ENCODE measurements around the gene CCR5AS.

Gene CCR5AS

DNA sequence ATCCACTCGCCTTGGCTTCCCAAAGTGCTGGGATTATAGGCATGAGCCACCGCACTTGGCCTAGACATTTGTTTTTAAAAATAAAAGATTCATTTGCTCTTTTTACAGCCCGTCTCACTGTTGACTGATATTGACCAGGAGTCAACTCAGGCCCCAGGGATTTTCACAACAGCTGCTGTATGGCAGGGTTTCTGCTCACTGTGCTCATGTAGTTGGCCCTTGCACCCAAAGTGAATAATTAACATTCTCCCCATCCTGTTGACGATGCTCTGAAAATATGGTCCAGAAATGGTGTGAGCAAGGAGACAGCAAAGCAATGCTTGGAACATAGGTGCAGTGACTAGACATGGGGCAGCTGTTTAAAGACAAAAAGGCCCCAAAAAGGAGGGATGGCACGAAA, 39.1 kb downstream of the CCR5AS start:
- Histone ChIP-seq H3K4me3 (no peak overlapping the region), H3K36me3 (no peaks in the 10 kb centered on the region), H3K27ac (no peak overlapping the region), H3K9me3 (no peaks in the 10 kb centered on the region), H3K27me3 (peaks cover 52% of the 10 kb centered on the region), H3K4me1 (no peaks in the 10 kb centered on the region)
- ATAC-seq, result no peak
- TF ChIP-seq POLR2A (IDR thresholded peaks at IDR 0.05) (no peak), EP300 (IDR thresholded peaks at IDR 0.05) (no peak), POLR2AphosphoS5 (IDR thresholded peaks at IDR 0.05) (no peak)
- TF ChIP-seq, protein P1, sequence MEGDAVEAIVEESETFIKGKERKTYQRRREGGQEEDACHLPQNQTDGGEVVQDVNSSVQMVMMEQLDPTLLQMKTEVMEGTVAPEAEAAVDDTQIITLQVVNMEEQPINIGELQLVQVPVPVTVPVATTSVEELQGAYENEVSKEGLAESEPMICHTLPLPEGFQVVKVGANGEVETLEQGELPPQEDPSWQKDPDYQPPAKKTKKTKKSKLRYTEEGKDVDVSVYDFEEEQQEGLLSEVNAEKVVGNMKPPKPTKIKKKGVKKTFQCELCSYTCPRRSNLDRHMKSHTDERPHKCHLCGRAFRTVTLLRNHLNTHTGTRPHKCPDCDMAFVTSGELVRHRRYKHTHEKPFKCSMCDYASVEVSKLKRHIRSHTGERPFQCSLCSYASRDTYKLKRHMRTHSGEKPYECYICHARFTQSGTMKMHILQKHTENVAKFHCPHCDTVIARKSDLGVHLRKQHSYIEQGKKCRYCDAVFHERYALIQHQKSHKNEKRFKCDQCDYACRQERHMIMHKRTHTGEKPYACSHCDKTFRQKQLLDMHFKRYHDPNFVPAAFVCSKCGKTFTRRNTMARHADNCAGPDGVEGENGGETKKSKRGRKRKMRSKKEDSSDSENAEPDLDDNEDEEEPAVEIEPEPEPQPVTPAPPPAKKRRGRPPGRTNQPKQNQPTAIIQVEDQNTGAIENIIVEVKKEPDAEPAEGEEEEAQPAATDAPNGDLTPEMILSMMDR (IDR thresholded peaks at IDR 0.05), result no peak
- 67 to 100% methylated on average over 1 to 5 of the region's 5 CpGs for WGBS, 2 donors (ENCODE audit: low coverage in 1 of 2)

DNA sequence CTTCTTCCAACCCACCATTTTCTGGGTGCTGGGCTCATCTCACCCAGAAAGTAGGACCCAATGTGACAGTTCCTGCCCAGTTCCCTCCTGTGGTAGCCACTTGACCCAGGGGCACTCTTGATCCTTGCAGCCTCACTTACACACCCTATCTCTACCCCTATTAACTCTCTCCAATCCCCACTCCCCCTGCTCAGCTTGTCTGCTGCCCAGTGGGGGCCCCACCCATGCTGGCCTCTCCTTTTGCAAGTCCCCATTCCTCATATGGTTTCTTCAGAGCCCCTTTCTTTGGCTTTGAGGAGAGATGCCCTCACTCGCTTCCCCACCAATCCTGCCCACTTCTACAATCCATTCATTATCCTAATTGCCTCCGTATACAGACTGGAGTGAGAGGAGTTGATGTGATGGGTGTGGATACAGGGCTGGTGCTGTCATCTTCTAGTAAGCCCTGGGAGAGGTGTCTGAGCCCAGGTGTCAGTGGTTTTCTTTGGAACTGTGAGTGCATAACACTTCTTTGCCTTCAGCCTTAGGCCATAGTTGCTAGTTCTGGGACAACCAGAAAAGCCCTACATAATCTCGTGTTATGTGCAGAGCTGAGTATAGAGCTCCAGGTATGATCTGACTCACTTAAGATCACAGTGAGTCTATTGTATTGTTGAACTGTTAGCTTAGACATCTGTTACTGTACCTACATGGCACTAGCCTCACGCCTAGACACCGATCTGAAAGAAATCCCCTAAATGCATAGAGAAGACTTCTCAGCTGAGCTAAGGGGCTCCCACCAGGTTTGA, 40.9 kb downstream of the CCR5AS start:
- Histone ChIP-seq H3K4me3 (no peak overlapping the region), H3K27ac (no peak overlapping the region), H3K9me3 (no peaks in the 10 kb centered on the region), H3K4me1 (no peaks in the 10 kb centered on the region), H3K36me3 (no peaks in the 10 kb centered on the region), H3K27me3 (peaks cover 41% of the 10 kb centered on the region)
- ATAC-seq, result no peak
- 87 to 100% methylated on average over 1 to 3 of the region's 5 CpGs for WGBS, 2 donors (ENCODE audit: low coverage in 1 of 2)
- TF ChIP-seq EP300 (IDR thresholded peaks at IDR 0.05) (no peak), POLR2AphosphoS5 (IDR thresholded peaks at IDR 0.05) (no peak), POLR2A (IDR thresholded peaks at IDR 0.05) (no peak)
- TF ChIP-seq, protein P1 (IDR thresholded peaks at IDR 0.05), result no peak

DNA sequence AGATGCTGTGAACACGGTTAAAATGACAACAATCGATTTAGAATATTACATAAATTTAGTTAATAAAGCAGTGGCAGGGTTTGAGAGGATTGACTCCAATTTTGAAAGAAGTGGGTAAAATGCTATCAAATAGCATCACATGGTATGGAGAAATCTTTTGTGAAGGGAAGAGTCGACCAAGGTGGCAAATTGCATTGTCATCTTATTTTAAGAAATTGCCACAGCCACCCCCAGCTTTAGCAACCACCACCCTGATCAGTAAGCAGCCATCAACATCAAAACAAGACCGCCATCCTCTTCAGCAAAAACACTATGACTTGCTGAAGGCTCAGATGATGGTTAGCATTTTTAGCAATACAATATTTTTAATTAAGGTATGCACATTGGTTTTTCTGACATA, 41.8 kb downstream of the CCR5AS start:
- Histone ChIP-seq H3K4me3 (no peak overlapping the region), H3K27ac (no peak overlapping the region), H3K27me3 (peaks cover 41% of the 10 kb centered on the region), H3K9me3 (no peaks in the 10 kb centered on the region), H3K36me3 (no peaks in the 10 kb centered on the region), H3K4me1 (peaks cover 0 to 3% (median 0%) of the 10 kb centered on the region in 3 donors)
- whole genome bisulfite sequencing, 2 donors (ENCODE audit: low coverage in 1 of 2), result 84 to 94% methylated on average over 3 to 4 of the region's 4 CpGs
- no peak for ATAC-seq
- TF ChIP-seq EP300 (IDR thresholded peaks at IDR 0.05), result no peak
- no peak for TF ChIP-seq POLR2AphosphoS5 (IDR thresholded peaks at IDR 0.05)
- no peak for TF ChIP-seq POLR2A (IDR thresholded peaks at IDR 0.05)
- TF ChIP-seq, protein P1 (IDR thresholded peaks at IDR 0.05), result no peak

DNA sequence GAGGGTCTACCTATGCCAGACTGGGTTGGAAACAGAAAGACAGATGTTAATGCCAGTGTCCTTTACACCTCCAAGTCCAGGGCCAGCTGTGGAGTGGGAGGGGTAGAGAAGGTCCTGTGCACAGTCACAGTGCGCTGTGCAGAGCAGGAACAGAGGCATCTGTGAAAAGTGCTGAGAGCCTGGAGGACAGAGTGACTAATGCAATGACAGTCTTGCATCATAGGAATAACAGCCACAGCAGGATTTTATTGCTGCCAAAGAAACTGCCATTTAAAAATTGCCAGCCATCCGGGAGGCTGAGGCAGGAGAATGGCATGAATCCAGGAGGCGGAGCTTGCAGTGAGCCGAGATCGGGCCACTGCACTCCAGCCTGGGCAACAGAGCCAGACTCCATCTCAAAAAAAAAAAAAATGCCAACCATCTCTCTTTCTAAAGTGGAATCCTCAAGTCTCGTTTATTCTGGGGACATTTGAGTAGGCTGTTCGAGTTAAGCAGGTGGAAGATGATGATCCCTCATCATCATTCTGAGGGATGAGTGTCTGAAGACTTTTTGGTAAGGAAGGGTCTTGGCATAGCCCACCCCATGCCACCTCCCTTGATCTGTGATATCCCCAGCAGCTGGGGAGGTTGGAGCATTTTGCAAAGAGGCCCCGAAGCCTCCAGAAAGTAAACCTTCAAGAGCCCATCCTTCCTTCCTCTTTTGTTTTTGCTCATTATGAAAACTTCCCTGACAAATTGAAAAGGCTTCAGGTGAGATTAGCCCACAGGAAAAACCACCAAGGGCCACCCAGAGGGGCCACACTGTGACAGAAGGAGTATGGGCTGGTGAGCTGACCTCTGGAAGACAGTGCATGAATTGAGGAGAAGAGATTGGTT, 45.2 kb downstream of the CCR5AS start:
- peak; percentile 58 for ATAC-seq
- Histone ChIP-seq H3K4me1 (peaks cover 0 to 13% (median 0%) of the 10 kb centered on the region in 3 donors), H3K36me3 (no peaks in the 10 kb centered on the region), H3K9me3 (no peaks in the 10 kb centered on the region), H3K4me3 (no peak overlapping the region), H3K27ac (no peak overlapping the region), H3K27me3 (peaks cover 17% of the 10 kb centered on the region)
- TF ChIP-seq, protein P1 (IDR thresholded peaks at IDR 0.05), result no peak
- TF ChIP-seq POLR2AphosphoS5 (IDR thresholded peaks at IDR 0.05), result peak; percentile 9
- WGBS, 2 donors (ENCODE audit: low coverage in 1 of 2), result 53 to 67% methylated on average over 2 to 8 of the region's 8 CpGs
